EL (cell line): ENCODE data around the gene EXOC4.

Experiments
- DNase-seq: peaks from one replicate; pipeline ENCODE4 v3.0.0-alpha.2; 2016

EXOC4 gene

DNA sequence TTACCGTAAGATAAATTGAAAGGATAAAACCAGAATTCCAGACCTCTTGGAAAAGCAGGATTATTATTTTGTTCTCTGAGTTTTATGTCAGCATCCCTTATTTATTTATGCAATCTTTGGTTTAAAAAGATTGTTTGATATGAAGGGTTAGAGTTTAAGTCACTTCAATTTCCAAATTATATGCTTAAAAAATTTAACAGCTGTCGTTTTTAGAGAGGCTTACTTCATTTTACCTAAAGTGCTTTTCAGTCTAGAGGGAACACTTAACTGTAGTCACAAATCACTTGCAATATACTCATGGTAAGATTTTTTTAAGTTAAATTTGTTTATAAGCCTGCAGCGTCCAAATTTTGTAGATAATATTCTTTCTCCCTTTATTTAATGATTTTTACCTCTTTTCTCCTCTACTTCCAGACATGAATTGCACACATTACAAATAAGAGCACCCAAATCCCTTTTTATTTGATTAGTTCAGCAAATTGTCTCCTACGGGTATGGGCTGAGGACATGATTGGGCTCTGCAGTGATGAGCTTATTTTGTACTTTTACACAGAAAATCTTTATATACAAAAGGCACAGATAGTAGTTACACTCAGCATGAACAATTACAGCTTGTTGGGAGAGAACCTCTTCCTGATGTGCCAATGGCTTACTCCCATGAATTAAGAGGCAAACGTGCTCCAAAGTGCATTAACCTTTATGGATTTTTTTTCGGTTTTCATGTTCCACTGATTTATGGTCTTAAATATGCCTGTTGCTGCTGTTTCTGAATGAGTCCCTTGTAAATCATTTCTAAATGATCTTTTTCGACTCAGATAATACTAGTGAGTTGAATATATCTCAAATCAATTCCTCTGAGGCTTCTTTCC, 555.0 kb downstream of the EXOC4 start:
- DNase-seq = no peak

DNA sequence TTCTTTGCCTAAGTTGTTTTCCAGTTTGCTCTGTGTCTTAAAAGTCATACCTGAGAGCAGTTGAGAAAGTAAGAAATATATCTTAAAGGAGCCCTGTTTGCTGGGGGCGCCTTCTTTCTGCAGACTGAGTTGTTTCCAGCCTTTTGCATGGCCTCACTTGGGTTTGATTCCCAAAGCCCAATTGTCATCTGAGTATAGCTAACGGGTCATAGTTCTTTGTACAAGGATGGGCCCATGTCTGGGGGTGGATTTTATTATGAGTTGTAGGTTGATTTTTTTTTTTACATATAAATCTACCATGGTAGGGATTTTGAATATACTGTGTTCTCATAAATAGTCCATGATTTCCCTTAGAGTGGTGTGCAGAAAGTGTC, 555.6 kb downstream of the EXOC4 start:
- no peak for DNase-seq

DNA sequence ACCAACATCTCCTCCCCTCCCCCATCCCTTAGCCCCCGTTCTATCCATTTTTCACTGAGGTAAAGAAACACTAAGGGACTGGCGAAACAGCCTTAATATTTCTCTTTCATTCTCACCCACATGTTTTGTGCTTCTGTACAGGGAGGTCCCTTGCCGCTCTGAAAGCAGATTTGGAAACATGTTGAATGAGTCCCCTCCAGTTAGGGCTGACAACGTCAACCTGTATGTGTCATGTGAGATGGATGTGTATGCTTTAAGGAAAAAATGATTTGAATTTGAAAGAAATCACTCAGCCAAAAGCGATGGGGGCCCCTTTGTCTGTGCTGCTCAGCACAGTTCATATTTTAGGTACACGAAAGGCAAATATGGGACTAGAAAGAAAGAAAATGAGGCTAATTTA, 560.0 kb downstream of the EXOC4 start:
- no peak for DNase-seq

DNA sequence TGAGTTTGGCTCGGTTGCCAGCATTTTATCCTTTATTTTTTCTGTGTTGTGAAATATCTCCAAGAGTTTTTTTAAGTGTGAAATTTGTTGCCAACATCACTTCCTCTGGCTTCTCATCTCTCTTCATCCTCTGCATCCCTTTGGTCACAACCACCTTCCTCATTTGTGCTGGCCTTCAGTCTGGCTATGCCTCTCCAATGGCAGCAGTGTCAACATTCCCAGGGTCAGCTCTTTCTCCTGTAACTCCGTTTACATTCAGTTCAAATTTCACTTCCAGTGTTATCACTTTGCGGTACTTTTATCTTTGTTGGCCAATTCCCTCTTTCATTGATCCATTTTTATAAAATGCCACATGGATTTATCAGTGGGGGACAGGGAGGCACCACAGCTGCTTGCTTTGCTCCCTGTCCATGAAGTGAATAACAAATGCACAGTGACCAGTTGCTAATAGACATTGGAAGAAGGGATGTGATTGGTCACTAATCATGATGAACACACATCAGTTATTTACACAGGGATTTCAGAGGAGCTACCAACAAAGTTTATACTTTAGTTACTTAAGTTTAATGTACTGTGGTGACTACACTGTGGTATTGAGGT, 562.8 kb downstream of the EXOC4 start:
- DNase-seq = peak; percentile 13

DNA sequence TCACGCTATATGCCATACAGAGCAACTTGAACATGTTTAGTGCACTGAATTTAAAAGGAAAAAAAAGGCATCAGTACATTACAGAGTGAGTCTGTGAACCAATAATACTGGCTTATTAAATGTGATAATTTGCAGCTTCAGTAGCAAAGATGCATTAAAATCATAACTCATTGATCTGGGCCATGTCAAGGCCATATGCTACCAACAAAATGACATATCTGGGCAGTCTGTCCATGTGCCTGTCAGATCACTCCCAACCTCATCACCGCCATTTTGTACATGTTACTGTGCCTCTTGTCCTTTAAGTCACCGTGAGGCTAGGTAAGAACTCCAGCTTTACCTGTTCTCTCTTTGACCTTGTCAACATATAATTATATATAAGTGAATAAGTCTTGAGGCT, 566.8 kb downstream of the EXOC4 start:
- no peak for DNase-seq

DNA sequence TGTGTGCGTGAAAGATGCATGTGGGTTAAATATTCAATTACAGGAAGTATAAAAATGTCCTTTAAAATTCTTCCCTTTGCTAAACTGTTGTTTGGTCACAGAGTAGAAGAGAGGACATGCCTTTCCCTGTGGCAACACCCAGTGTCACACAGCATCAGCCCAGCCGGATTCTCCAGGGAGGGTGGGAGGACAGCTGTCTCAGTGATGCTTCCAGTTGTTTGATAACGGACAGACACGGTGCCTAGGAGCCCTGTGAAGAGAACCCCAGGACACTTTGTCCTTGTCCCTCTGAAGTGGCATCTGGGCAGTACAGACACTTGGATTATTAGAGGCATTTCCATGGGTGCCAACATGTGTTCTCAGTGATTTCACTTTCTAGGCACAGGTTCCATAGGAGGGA, 567.7 kb downstream of the EXOC4 start:
- no peak for DNase-seq

DNA sequence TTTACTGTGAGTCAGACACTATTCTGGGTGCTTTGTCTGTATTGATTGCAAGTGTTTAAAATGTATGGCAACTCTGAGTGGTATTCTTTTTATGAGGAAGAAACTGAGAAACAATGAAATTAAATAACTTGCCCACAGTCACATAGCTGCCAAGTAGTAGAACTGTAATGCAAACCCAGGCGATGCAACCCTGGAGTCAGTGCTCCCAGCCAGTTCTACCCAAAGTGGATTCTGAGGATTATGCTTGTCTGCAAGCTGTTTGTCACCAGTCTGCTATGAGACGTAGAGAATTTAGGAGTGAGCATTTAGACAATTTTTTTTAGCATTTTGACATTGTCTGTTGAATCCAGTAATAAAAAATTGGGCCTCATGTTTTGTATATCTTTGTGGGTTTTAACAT, 568.3 kb downstream of the EXOC4 start:
- no peak for DNase-seq

DNA sequence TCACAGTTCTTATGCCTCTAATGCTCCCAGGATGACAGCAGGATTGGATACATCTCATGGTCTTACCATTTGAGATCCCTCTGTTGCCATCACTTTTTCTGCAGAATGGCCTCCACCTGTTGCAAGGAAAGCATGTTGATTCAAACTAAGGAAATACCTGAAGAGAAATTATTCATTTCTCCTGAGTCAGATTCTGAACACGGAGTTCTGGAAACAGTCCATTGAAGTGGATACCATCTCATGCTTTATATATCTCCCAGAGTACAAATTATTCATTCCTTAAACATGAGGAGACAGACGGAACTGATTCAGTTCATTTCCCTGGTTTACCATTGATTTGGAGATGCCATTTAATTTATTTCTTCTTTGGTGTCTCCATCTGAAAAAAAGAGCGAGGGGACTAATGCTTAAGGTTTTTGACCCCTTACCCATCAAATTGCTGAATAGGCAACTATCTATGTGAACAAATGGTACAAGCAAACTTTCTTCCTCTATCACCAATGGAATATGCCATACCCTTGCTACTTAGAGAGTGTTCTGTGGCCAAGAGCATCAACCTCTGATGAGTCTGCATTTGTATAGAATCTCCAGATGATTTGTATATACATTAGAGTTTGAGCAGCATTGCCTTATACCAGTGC, 569.2 kb downstream of the EXOC4 start:
- DNase-seq = no peak

DNA sequence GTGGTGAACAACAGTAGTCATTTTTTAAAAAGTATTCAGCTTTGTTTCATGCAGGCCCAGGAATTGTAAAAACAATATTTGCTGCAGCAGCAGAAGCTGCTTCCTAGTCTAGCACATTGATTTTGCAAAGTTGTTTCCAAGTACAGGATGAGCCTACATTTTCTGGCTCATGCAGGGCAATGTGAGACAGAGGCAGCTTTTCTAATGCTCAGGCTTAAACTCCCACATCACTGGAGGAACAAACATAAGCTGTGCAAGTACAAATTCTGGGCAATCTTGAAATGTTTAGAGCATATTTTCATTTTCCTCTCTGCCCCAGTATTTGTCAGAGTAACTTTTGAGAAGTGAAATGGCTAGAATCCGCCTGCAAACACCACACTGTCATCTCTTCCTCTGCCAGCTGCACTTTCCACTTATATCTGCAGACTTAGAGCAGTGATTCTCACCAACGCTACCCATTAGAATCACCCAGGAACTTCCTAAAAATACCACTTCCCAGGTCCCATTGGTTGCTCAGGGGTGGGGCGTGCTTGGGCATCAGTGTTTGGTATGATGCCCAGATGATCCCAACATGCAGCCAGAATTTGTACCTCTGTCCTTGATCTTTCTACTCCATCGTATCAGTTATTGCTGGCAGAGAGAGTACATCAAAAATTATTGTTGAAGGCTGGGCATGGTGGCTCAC, 570.1 kb downstream of the EXOC4 start:
- no peak for DNase-seq

DNA sequence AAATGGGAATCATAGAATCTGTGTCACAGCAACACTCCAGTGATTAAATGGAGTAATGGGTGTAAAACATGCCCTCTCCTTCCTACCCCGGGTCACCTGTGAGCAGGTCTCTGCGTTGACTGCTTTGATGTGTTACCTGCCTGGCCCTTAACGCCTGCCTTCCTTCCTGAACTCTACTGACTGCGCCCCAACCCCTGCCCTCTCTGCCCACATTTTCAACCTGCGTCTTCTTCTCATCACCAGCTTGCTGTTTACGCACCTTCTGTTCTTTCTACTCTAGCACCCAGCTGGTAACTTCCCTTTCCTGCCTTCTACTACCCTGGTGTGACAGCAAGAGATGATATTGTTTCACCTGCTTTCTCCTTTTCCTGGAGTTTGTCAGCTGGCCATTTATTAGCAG, 571.3 kb downstream of the EXOC4 start:
- no peak for DNase-seq

DNA sequence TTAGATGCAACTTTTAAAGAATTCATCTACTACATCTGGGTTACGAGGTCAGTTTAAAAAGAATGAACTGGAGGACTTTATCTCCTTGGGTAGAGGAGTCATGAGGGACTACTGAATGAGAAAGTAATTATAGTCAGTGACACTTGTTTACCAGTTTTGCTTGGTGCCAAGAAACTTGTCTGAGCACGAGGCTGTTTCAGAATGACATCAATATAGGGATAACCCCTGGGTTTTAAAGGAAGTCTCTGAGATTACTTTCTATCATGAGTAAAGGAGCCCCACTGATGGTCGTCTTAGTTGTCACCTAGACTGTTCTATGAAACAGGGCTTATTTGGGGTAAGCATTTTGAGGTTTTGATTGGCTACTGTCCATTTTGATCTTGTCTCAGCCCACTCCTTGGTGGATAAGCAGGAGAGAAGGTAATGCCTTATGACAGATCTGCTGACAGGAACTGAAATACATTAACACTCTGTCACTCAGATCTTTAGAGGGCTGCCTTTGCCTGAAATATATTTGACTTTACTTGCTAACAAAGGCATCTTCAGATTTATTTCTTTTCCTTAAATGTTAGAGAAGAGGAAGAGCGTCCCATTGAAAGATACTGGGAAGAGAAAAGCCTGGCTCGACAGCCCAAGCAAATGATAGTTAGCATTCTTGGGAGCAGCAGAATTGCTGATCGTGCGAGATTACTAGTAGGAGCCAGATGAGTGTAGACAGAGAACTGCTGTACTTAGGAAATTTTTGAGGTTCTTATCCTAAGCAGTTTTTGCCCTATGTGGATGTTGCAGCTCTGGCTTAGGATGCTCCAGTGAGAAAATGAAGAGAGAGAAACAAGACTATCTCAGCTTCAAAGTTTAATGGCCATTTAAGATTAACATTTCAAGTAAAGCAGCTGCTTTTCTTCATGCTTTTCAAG, 575.1 kb downstream of the EXOC4 start:
- DNase-seq = no peak

DNA sequence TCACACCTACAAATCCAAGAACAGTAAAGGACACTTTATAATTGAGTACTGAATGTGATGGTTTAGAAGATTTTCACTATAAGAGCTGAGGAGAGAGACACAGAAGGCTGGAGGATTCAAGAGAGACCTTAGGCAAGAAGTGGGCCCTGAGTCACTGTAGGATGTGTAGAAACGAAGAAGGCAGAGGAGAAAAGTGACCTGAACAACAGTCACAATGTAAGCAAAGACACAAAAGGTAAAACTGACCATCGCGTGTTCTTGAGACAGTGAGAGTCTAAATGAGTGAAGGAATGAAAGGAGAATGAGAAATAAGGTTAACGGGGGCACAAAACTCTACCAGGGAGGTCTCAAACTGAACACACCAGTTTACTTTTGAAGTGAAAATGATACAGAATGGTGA, 576.0 kb downstream of the EXOC4 start:
- no peak for DNase-seq

DNA sequence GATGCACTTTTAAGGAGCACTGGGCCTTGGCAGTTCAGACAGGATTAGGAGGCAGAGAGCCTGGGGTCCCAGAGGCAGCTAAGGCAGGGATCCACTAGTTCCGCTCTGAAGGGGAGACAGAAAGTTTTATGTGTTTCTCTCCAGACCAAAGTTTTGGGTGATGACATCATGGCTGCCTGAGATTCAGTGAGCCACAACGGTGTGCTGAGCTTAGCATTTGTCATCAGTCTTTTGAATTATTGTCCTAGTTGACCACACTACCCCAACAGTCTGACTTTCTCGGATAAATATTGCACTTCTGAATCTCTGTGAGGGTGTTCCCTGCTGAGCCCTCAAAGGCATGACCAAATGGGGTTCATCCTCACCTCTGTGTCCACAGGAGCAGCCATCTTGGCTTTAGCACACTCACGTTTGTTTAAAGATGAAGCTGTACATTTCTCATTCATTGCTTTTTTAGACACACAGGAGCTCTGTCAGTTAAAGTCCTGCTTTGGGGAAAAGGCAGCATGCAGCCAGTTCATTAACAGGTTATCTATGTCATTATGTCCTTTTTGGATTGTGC, 576.5 kb downstream of the EXOC4 start:
- peak; percentile 76 for DNase-seq

DNA sequence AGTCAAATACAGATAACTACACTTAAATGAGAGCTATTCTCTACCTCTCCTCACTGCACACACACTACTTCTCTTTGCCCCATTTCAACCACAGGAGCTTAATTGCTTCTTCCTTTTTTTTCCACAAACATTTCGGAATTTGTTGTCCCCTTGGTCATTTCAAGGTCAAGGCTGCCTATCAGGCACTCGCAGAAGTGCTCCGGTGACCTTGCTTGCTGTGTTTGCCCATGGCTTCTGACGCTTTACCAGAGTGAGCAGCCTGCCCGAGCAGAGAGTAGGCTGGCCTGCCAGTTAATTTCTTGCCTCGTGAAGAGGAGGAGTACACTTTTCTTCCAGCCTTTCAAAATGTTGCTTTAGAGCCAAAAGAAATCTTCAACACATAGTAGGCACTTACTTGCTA, 577.2 kb downstream of the EXOC4 start:
- no peak for DNase-seq

DNA sequence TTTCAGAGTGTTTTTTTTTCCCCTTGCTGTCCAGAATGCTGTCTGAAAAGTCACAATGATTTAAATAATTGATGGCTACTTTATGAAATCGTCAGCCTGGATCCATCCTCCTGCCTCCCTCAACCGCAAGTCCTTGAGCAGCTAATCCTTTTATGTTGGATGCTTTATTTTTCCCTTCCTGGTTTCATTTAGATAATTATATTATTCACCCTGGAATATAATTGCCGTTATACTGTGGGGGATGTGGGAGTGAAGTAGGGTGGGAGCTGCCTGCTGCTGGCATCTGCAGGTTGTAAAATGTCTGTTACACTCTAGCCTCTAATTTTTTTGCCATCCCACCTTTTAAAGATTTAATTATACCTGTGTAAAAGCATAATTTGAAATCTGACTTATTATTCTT, 583.8 kb downstream of the EXOC4 start:
- DNase-seq = no peak

DNA sequence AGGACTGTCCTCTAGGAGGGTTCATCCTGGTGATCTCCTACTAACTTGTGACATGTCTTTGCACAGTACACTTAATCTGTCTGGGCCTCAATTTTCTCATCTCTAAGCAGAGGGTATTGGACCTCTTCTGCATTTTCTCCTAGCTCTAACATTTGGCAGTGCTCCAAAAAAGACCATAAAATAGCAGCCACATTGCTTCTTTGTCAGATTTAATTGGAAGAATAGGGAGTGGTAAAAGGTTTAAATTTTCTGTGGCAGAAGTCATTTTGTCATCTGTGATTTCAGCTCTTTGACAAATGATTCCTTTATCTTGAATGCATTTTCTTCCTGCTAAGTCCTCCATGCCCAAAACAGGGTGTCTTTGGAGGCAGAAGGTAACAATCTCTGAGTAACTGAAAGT, 584.3 kb downstream of the EXOC4 start:
- DNase-seq = no peak

DNA sequence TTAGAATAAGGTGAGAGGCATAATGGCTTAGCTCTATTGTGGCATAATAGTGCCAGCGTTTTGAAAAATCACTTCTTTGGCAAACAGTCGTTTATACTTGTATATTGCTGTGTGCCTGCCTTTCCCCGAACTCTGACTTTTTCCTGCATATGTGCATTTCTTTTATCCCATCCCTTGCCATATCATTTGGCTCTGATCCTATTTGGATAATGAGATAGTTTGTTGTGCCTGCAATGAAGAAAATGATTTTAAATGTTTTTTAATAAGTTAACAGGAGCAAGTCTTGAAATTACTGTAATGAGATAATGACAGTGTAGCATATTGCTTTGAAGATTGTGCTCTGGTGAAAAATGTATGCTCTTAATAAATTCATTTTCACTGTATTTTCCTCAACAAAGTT, 586.2 kb downstream of the EXOC4 start:
- no peak for DNase-seq

DNA sequence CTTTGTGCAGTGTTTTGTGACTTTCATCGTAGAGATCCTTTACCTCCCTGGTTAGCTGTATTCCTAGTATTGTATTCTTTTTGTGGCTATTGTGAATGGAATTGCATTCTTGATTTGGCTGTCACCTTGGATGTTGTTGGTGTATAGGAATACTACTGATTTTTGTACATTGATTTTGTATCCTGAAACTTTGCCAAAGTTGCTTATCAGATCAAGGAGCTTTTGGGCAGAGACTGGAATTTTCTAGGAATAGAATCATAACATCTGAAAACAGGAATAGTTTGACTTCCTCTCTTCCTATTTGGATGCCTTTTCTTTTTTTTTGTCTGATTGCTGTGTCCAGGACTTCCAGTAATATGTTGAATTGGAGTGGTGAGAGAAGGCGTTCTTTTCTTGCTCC, 590.5 kb downstream of the EXOC4 start:
- no peak for DNase-seq

DNA sequence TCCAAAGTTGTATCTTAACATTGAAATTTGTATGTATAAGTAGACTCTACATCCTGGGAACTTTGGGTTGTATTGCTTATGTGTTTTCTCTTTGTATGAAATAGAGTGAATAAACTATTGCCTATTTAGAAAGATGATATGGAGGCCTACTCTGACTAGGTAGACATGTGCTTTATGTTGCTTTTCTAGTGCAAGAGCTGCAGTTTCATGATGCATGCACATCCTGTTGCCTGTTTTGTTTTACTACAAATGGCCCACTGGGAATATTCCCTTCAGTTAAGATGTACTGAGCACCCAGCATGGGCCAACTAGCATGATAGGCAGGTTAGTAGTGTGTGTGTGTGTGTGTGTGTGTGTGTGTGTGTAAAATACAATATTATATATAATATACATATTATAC, 592.1 kb downstream of the EXOC4 start:
- DNase-seq = no peak

DNA sequence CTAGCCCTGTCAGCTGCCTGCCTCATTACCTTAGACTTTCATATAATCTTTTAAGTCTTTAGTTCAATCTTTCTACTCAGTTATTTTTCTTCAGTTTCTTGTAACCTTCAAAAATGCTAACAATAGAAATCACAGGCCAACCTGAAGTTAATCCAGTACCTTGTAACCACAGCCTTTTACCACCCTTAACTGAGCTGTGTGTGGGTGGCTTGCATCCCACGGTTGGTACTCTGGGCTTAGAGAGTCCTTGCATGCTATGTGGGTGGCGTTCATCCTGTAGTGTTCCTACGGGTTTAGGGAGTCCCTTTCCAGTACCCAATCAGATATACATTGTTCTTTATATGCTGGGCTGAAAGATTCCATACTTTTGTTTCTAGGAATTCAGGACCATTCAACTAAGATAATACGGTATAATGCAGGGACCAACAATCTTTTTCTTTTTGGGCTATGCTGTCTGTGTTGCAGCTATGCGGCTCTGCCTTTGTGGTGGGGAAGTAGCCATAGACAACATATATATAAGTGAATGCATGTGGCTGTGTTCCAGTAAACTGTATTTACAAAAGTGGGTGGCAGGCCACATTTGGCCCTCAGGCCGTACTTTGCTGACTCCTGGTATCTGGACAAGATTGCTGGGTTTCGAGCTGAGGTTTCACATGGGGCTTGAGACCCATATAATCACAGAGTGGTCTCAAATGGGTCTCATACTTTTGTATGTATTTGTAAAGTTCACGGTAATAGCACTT, 593.5 kb downstream of the EXOC4 start:
- peak; percentile 1 for DNase-seq

DNA sequence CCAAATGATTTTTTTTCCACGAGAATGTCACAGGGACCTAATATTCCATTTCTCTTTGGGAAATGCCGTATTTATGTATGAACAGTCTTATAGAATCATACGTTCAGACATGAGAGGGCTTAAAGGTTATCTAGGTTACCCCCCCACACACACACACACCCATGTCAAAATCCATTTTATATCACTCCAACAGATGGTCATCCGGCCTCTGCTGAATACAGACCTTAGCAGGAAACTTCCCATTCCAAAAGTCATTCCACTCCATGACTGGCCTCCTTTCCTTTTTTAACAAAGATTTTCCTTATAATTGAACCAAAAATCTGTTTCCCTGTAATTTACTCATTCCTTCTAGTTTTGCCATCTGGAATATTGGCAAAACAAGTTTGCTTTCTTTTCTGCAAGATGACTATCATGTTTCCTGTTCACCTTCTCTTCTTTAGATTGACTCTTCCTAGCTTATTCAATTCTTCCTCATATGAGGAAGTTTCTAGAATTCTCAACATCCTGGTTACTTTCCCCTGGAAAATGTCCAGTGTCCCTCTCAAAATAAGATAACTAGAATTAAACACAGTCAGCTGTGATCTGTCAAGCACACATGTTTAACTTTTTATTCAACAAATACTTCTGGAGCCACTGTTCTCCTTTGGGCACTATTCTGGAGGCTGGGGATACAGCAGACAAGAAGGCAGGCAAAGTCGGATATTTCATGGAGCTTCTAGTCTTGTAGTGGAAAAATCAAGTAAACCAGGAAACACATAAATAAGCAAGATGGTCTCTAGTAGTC, 597.8 kb downstream of the EXOC4 start:
- no peak for DNase-seq
